NB4 (cell line): ENCODE data around the gene COL4A1.

Source experiments
- DNase-seq: peaks from one replicate; pipeline ENCODE4 v3.0.0; 2010; ENCODE audit warnings: low read depth
- H3K4me3 ChIP-seq: one replicate; pipeline ENCODE4 v1.5.1; 2011; ENCODE audit warnings: mild to moderate bottlenecking, low read depth, low read length, moderate library complexity
- CTCF ChIP-seq: IDR thresholded peaks from one replicate; pipeline ENCODE4 v1.5.1; 2012; ENCODE audit warnings: low read depth, low read length
- MAX ChIP-seq: IDR thresholded peaks from 2 replicates; pipeline ENCODE4 v1.6.1; 2011; ENCODE audit warnings: low read depth, low read length
- MYC ChIP-seq: IDR thresholded peaks from 2 replicates; pipeline ENCODE4 v1.6.1; 2011; ENCODE audit warnings: low read depth, low read length
- POLR2A ChIP-seq: IDR thresholded peaks from 2 replicates; pipeline ENCODE4 v1.6.1; 2011; ENCODE audit warnings: mild to moderate bottlenecking; ENCODE audit not compliant: insufficient read length; ENCODE audit errors: extremely low read depth

Gene COL4A1

GRCh38 chr13:110306960-110307766, at the start of gene COL4A1, which contains the start of gene COL4A2:
Gene COL4A1 (minus strand): TSS chr13:110307157. CDS start chr13:110307027, 130 bp downstream.
Gene COL4A2 (plus strand): TSS chr13:110307284. CDS start chr13:110307904, 620 bp downstream.
- no peak within 1 kb of the TSS for H3K4me3 ChIP-seq
- DNase-seq: no peak
- TF ChIP-seq CTCF (no peak), POLR2A (no peak), MAX (no peak), MYC (no peak)

- no peak overlapping the region for H3K4me3 ChIP-seq
- DNase-seq: no peak
- TF ChIP-seq MAX: no peak
- no peak for TF ChIP-seq POLR2A
- no peak for TF ChIP-seq CTCF
- no peak for TF ChIP-seq MYC
Measured at GRCh38 chr13:110356362-110356761, 49.4 kb upstream of the COL4A1 start.

GRCh38 chr13:110354715-110355473, 47.9 kb upstream of the COL4A1 start:
- no peak overlapping the region for H3K4me3 ChIP-seq
- DNase-seq: no peak
- 0 out of 2 replicates have a peak, but pooled peaks have one; percentile 7 for TF ChIP-seq MAX
- no peak for TF ChIP-seq MYC

- no peak for DNase-seq
- TF ChIP-seq MAX: no peak
- TF ChIP-seq MYC: no peak
- TF ChIP-seq CTCF: no peak
- no peak for TF ChIP-seq POLR2A
- H3K4me3 ChIP-seq: no peak overlapping the region
Measured at GRCh38 chr13:110354123-110354627, 47.2 kb upstream of the COL4A1 start.

GRCh38 chr13:110353339-110353977, 46.5 kb upstream of the COL4A1 start:
- TF ChIP-seq MAX (no peak), MYC (no peak), POLR2A (no peak), CTCF (no peak)
- no peak for DNase-seq
- H3K4me3 ChIP-seq: no peak overlapping the region
